ENCODE data around the gene UMAD1. TPM values are rescaled to one million over a fixed set of nuclear protein-coding genes. Genes with fewer than 3 reads are reported as not detected.
A peak's percentile ranks its signal among the peaks of the same experiment; 100 is the strongest.
"Not testable (repeated sequence)": the region's sequence is repeated elsewhere in the genome, so short reads cannot be mapped to it uniquely, and the experiment has no call there.

The UMAD1 gene
- total RNA-seq, 2 experiments from 2014 or later = 14.4 to 18.4 TPM

GRCh38 chr7:7662527-7662926 is 22.0 kb downstream of the UMAD1 start:
- Mint-ChIP-seq H3K9me3 (peaks cover 12% of the 10 kb centered on the region), H3K4me3 (no peak overlapping the region), H3K36me3 (peaks cover 37% of the 10 kb centered on the region), H3K4me1 (no peaks in the 10 kb centered on the region), H3K27ac (no peak overlapping the region), H3K27me3 (no peaks in the 10 kb centered on the region)
- ATAC-seq (ENCODE audit: low read depth) (no peak), DNase-seq (no peak)
- POLR2A ChIA-PET = interaction anchor here (0.5 kb wide), 1 partner anchor 451 kb away, joined by 3 read pairs; no protein-coding TSS in a partner anchor

- Mint-ChIP-seq H3K36me3 (peaks cover 33% of the 10 kb centered on the region), H3K27ac (no peak overlapping the region), H3K9me3 (peaks cover 8% of the 10 kb centered on the region), H3K4me1 (no peaks in the 10 kb centered on the region), H3K4me3 (no peak overlapping the region), H3K27me3 (no peaks in the 10 kb centered on the region)
- ATAC-seq (ENCODE audit: low read depth) (no peak), DNase-seq (no peak)
- POLR2A ChIA-PET = no interaction called here
Measured at GRCh38 chr7:7664291-7664690, 23.7 kb downstream of the UMAD1 start.

DNA sequence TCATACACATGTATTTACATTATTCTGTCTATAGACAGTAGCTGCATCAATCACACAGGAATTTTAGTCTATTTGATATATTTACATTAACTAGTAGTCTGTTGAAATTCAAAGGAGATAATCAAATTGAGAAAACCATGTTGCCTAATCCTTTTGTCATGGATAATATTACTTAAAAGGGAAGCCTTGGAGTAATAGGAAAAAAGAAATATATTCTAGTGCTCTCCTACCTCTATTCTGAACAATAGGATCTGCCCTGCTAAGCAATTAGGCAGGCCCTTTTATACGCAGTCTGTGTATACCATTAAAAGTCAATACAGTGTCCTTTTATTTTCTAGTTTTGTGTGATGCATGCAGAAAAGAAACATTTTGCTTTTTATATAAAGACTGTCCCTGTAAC is 24.5 kb downstream of the UMAD1 start:
- DNase-seq (no peak), ATAC-seq (ENCODE audit: low read depth) (no peak)
- Mint-ChIP-seq H3K36me3 (peaks cover 29% of the 10 kb centered on the region), H3K27me3 (no peaks in the 10 kb centered on the region), H3K4me3 (no peak overlapping the region), H3K4me1 (no peaks in the 10 kb centered on the region), H3K27ac (no peak overlapping the region), H3K9me3 (peaks cover 4% of the 10 kb centered on the region)
- POLR2A ChIA-PET = no interaction called here

DNA sequence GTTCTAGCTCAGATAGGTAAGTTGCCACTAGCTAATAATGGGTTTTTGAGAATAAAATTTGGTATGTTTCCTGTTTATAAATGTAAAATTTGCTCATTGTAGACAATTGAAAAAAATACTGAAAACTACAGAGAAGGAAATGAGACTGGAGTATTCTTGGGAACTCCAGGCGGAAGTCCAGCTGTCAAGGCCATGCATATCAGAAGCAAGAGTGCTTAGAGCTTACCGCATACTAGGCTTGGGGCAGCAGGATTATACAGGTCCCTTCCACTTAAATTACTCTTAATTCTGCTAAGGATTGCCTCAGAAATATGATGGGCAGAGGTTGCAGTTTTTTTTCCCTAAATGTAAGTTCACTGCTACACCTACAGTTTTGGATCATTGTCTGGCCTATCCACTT is 26.6 kb downstream of the UMAD1 start:
- Mint-ChIP-seq H3K9me3 (peaks cover 12% of the 10 kb centered on the region), H3K36me3 (peaks cover 26% of the 10 kb centered on the region), H3K4me3 (no peak overlapping the region), H3K27ac (no peak overlapping the region), H3K4me1 (peaks cover 8% of the 10 kb centered on the region), H3K27me3 (no peaks in the 10 kb centered on the region)
- POLR2A ChIA-PET = no interaction called here
- no peak for DNase-seq
- no peak for ATAC-seq (ENCODE audit: low read depth)

- H3K27me3 Mint-ChIP-seq = no peaks in the 10 kb centered on the region
- H3K4me1 Mint-ChIP-seq = peaks cover 17% of the 10 kb centered on the region
- DNase-seq (no peak), ATAC-seq (ENCODE audit: low read depth) (no peak)
- no peak overlapping the region for H3K27ac Mint-ChIP-seq
- peaks cover 12% of the 10 kb centered on the region for H3K9me3 Mint-ChIP-seq
- POLR2A ChIA-PET = no interaction called here
- H3K4me3 Mint-ChIP-seq = no peak overlapping the region
- H3K36me3 Mint-ChIP-seq = peaks cover 37% of the 10 kb centered on the region
Measured at GRCh38 chr7:7668706-7669105, 28.2 kb downstream of the UMAD1 start.

DNA sequence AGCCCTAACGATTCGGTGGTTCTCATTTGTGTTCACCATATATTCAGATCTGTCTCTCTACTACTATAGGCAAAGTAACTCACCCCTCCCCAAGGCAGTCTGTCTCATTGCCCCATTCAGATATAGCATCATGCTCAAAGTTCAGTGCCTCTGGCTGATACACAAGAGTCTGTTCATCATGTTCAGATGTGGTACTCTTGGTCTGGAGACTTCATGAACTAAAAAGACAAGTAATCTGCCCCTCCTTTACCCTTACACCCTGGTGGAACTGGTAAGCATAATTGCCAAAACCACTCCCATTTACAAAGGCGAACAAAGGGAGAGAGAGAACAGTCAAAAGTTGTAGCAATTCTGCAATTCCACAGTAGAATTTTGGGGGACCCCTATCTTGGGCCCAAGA is 29.9 kb downstream of the UMAD1 start:
- H3K9me3 Mint-ChIP-seq = peaks cover 12% of the 10 kb centered on the region
- ATAC-seq (ENCODE audit: low read depth) (no peak), DNase-seq (no peak)
- H3K4me3 Mint-ChIP-seq = no peak overlapping the region
- POLR2A ChIA-PET = no interaction called here
- H3K27me3 Mint-ChIP-seq = no peaks in the 10 kb centered on the region
- H3K4me1 Mint-ChIP-seq = peaks cover 17% of the 10 kb centered on the region
- no peak overlapping the region for H3K27ac Mint-ChIP-seq
- H3K36me3 Mint-ChIP-seq = peaks cover 41% of the 10 kb centered on the region

- Mint-ChIP-seq H3K36me3 (peaks cover 45% of the 10 kb centered on the region), H3K27me3 (no peaks in the 10 kb centered on the region), H3K4me3 (no peak overlapping the region), H3K9me3 (peaks cover 15% of the 10 kb centered on the region), H3K27ac (no peak overlapping the region), H3K4me1 (peaks cover 19% of the 10 kb centered on the region)
- DNase-seq (no peak), ATAC-seq (ENCODE audit: low read depth) (no peak)
- POLR2A ChIA-PET = no interaction called here
Measured at GRCh38 chr7:7671361-7671760, 30.8 kb downstream of the UMAD1 start.

GRCh38 chr7:7672545-7673239 is 32.1 kb downstream of the UMAD1 start:
- Mint-ChIP-seq H3K27ac (no peak overlapping the region), H3K4me1 (peaks cover 19% of the 10 kb centered on the region), H3K27me3 (no peaks in the 10 kb centered on the region), H3K9me3 (peaks cover 17% of the 10 kb centered on the region), H3K4me3 (no peak overlapping the region), H3K36me3 (peaks cover 46% of the 10 kb centered on the region)
- ATAC-seq (ENCODE audit: low read depth) (peak; percentile 36), DNase-seq (no peak)
- POLR2A ChIA-PET = no interaction called here

GRCh38 chr7:7673240-7673550 is 32.6 kb downstream of the UMAD1 start:
- DNase-seq (no peak), ATAC-seq (ENCODE audit: low read depth) (no peak)
- Mint-ChIP-seq H3K9me3 (peaks cover 20% of the 10 kb centered on the region), H3K36me3 (peaks cover 45% of the 10 kb centered on the region), H3K4me3 (no peak overlapping the region), H3K27ac (no peak overlapping the region), H3K27me3 (no peaks in the 10 kb centered on the region), H3K4me1 (peaks cover 19% of the 10 kb centered on the region)
- POLR2A ChIA-PET = no interaction called here

- H3K36me3 Mint-ChIP-seq = peaks cover 34% of the 10 kb centered on the region
- no peaks in the 10 kb centered on the region for H3K27me3 Mint-ChIP-seq
- peaks cover 21% of the 10 kb centered on the region for H3K4me1 Mint-ChIP-seq
- POLR2A ChIA-PET = no interaction called here
- H3K27ac Mint-ChIP-seq = no peak overlapping the region
- DNase-seq (no peak), ATAC-seq (ENCODE audit: low read depth) (no peak)
- peaks cover 11% of the 10 kb centered on the region for H3K9me3 Mint-ChIP-seq
- no peak overlapping the region for H3K4me3 Mint-ChIP-seq
Measured at GRCh38 chr7:7675686-7676085, 35.1 kb downstream of the UMAD1 start.

DNA sequence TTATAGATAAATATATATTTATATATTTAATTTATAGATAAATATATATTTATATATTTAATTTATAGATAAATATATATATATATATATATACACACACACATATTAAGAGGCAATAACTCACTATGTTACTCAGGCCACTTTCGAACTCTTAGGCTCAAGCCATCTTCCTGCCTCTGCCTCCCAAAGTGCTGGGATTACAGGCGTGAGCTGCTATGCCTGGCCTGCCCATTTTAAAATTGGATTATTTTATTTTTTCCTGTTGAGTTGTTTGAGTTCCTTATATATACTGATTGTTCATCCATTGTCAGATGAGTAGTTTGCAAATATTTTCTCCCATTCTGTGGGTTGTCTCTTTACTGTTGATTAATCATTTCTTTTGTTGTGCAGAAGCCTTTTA is 39.1 kb downstream of the UMAD1 start:
- H3K27me3 Mint-ChIP-seq; DNase-seq; ATAC-seq (ENCODE audit: low read depth); H3K9me3 Mint-ChIP-seq; H3K4me3 Mint-ChIP-seq; H3K27ac Mint-ChIP-seq; H3K4me1 Mint-ChIP-seq; POLR2A ChIA-PET: not testable (repeated sequence)
- peaks cover 19% of the 10 kb centered on the region for H3K36me3 Mint-ChIP-seq

- Mint-ChIP-seq H3K36me3 (peaks cover 8% of the 10 kb centered on the region), H3K4me3 (no peak overlapping the region), H3K4me1 (peaks cover 7% of the 10 kb centered on the region), H3K9me3 (peaks cover 5% of the 10 kb centered on the region), H3K27me3 (no peaks in the 10 kb centered on the region), H3K27ac (no peak overlapping the region)
- DNase-seq = no peak
- peak; percentile 62 for ATAC-seq (ENCODE audit: low read depth)
- POLR2A ChIA-PET = interaction anchor here (1.3 to 1.7 kb wide), 2 partner anchors 41 to 509 kb away, joined by 3 to 5 read pairs; partner anchors contain the start of gene UMAD1
Measured at GRCh38 chr7:7681191-7681935, 40.8 kb downstream of the UMAD1 start.

DNA sequence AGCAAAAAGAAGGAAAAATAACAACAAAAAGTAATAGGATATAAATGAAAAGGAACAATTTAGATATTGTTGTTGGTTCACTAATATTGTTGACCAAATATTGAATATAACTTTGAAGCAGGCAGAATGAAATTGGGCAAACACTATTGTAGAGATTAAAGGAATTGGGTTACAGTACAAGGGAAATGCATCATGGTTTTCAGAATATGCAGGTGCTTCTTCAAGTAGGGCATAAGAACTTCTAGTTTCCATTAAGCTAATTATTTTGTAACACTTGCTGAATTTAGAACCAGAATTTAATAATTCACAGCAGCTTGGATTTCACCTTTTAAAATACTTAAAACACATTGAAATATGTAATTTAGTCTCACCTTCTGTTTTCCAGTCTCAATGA is 41.4 kb downstream of the UMAD1 start:
- peaks cover 9% of the 10 kb centered on the region for H3K36me3 Mint-ChIP-seq
- H3K27me3 Mint-ChIP-seq = no peaks in the 10 kb centered on the region
- peaks cover 11% of the 10 kb centered on the region for H3K4me1 Mint-ChIP-seq
- no peak for DNase-seq
- no peak overlapping the region for H3K27ac Mint-ChIP-seq
- POLR2A ChIA-PET = interaction anchor here (1.3 to 1.7 kb wide), 2 partner anchors 42 to 508 kb away, joined by 3 to 5 read pairs; partner anchors contain the start of gene UMAD1
- ATAC-seq (ENCODE audit: low read depth) = no peak
- peaks cover 5% of the 10 kb centered on the region for H3K9me3 Mint-ChIP-seq
- no peak overlapping the region for H3K4me3 Mint-ChIP-seq

GRCh38 chr7:7682861-7683260 is 42.3 kb downstream of the UMAD1 start:
- Mint-ChIP-seq H3K9me3 (peaks cover 2% of the 10 kb centered on the region), H3K27ac (no peak overlapping the region), H3K27me3 (no peaks in the 10 kb centered on the region), H3K4me3 (no peak overlapping the region), H3K4me1 (peaks cover 11% of the 10 kb centered on the region), H3K36me3 (peaks cover 4% of the 10 kb centered on the region)
- POLR2A ChIA-PET = no interaction called here
- DNase-seq (no peak), ATAC-seq (ENCODE audit: low read depth) (no peak)
